Measurements from ENCODE around the gene SCAP.
"Not testable (repeated sequence)": the region's sequence is repeated elsewhere in the genome, so short reads cannot be mapped to it uniquely, and the experiment has no call there.

Gene SCAP

DNA sequence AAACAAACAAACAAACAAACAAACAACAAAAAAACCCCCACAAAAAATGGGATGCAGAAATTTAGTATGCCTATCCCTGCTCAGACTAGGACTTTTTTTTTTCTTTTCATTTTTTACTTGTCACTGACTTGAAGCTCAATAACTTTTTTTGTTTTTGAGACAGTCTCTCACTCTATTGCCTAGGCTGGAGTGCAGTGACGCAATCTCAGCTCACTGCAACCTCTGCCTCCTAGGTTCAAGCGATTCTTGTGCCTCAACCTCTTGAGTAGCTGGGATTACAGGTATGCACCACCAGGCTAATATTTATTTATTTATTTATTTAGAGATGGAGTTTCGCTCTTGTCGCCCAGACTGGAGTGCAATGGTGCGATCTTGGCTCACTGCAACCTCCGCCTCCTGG is 29.5 kb upstream of the SCAP start:
- H3K4me3 ChIP-seq (ENCODE audit: low read depth, low read length); H3K4me1 ChIP-seq (ENCODE audit: control insufficient read depth, insufficient read depth, low read length); H3K9me3 ChIP-seq (ENCODE audit: control insufficient read depth, insufficient read depth, low read depth, low read length); H3K27ac ChIP-seq (ENCODE audit: extremely low read depth, low read depth, low read length); POLR2A ChIA-PET: not testable (repeated sequence)
- H3K36me3 ChIP-seq (ENCODE audit: control insufficient read depth in 2 of 2, insufficient read depth in 1 of 2, low read length in 2 of 2), result peaks cover 7 to 80% of the 10 kb centered on the region in 2 experiments
- CTCF ChIA-PET, result interaction anchor here (0.7 kb wide), 1 partner anchor 285 kb away, joined by 4 read pairs; no protein-coding TSS in a partner anchor

DNA sequence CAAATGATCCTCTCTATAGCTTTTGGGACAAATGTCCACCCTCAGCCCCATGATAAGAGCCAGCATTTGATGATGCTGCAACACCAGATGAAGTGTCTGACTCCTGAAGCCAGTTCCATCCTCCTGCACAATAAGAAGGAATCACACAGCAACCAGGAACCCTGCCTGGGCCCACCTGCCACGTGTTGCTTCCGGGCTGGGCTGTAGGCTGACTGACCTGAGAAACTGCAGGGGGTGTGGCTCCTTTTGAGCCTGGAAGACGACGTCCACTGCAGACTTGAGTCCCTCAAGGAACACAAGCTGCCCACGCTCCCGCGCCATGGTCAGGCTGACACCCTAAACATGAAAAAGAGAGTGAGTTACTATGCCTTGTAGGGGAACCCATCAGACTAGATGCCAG is 28.4 kb upstream of the SCAP start:
- H3K9me3 ChIP-seq (ENCODE audit: control insufficient read depth, insufficient read depth, low read depth, low read length), result no peaks in the 10 kb centered on the region
- H3K4me3 ChIP-seq (ENCODE audit: low read depth, low read length), result no peak overlapping the region
- peaks cover 4 to 75% of the 10 kb centered on the region in 2 experiments; a peak in 2 of 3 replicates for H3K36me3 ChIP-seq (ENCODE audit: control insufficient read depth in 2 of 2, insufficient read depth in 1 of 2, low read length in 2 of 2)
- TF ChIP-seq, protein P1, sequence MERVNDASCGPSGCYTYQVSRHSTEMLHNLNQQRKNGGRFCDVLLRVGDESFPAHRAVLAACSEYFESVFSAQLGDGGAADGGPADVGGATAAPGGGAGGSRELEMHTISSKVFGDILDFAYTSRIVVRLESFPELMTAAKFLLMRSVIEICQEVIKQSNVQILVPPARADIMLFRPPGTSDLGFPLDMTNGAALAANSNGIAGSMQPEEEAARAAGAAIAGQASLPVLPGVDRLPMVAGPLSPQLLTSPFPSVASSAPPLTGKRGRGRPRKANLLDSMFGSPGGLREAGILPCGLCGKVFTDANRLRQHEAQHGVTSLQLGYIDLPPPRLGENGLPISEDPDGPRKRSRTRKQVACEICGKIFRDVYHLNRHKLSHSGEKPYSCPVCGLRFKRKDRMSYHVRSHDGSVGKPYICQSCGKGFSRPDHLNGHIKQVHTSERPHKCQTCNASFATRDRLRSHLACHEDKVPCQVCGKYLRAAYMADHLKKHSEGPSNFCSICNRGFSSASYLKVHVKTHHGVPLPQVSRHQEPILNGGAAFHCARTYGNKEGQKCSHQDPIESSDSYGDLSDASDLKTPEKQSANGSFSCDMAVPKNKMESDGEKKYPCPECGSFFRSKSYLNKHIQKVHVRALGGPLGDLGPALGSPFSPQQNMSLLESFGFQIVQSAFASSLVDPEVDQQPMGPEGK (tag by site-specific recombination; IDR thresholded peaks at IDR 0.05), result no peak
- TF ChIP-seq SCRT2 (tag by site-specific recombination; IDR thresholded peaks at IDR 0.05) (peak; percentile 38; the same call in 1 of the 2 replicates), ZNF776 (tag by site-specific recombination; IDR thresholded peaks at IDR 0.05; ENCODE audit: borderline replicate concordance) (no peak), ZNF366 (tag by site-specific recombination; conservative IDR thresholded peaks at IDR 0.05) (no peak), ZNF16 (tag by site-specific recombination; IDR thresholded peaks at IDR 0.05; ENCODE audit: low read depth) (no peak)
- TF ChIP-seq, protein P2, sequence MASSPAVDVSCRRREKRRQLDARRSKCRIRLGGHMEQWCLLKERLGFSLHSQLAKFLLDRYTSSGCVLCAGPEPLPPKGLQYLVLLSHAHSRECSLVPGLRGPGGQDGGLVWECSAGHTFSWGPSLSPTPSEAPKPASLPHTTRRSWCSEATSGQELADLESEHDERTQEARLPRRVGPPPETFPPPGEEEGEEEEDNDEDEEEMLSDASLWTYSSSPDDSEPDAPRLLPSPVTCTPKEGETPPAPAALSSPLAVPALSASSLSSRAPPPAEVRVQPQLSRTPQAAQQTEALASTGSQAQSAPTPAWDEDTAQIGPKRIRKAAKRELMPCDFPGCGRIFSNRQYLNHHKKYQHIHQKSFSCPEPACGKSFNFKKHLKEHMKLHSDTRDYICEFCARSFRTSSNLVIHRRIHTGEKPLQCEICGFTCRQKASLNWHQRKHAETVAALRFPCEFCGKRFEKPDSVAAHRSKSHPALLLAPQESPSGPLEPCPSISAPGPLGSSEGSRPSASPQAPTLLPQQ (tag by site-specific recombination; IDR thresholded peaks at IDR 0.05), result 0 out of 2 replicates have a peak, but pooled peaks have one; percentile 14
- TF ChIP-seq, protein P3, sequence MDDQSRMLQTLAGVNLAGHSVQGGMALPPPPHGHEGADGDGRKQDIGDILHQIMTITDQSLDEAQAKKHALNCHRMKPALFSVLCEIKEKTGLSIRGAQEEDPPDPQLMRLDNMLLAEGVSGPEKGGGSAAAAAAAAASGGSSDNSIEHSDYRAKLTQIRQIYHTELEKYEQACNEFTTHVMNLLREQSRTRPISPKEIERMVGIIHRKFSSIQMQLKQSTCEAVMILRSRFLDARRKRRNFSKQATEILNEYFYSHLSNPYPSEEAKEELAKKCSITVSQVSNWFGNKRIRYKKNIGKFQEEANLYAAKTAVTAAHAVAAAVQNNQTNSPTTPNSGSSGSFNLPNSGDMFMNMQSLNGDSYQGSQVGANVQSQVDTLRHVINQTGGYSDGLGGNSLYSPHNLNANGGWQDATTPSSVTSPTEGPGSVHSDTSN (CRISPR knock-in tag; IDR thresholded peaks at IDR 0.05), result no peak
- POLR2A ChIA-PET, result no interaction called here
- no peak overlapping the region for H3K27ac ChIP-seq (ENCODE audit: extremely low read depth, low read depth, low read length)
- CTCF ChIA-PET, result no interaction called here
- no peaks in the 10 kb centered on the region for H3K4me1 ChIP-seq (ENCODE audit: control insufficient read depth, insufficient read depth, low read length)

DNA sequence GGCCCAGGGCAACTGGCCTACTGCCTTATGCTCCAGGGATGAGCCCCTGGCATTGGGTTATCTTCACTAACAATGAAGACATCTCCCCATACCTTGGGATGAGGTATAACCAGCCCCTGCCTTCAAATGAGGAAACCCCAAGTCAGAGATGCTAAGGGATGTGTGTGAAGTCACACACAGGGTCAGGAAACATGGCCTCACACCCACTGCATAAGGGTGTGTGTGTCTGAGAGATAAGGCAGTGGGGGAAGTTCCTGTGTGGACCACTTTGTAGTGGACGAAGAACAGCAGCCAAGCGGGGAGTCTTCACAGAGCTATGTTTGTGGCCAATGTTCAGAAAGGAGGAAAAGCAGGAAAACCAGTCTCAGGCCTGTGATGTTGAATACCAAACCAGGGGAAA is 27.3 kb upstream of the SCAP start:
- H3K36me3 ChIP-seq (ENCODE audit: control insufficient read depth in 2 of 2, insufficient read depth in 1 of 2, low read length in 2 of 2), result peaks cover 10 to 76% of the 10 kb centered on the region in 2 experiments
- H3K4me1 ChIP-seq (ENCODE audit: control insufficient read depth, insufficient read depth, low read length), result no peaks in the 10 kb centered on the region
- H3K4me3 ChIP-seq (ENCODE audit: low read depth, low read length), result no peak overlapping the region
- ChIA-PET POLR2A (no interaction called here), CTCF (no interaction called here)
- TF ChIP-seq REPIN1 (tag by site-specific recombination; IDR thresholded peaks at IDR 0.05; ENCODE audit: low read depth) (no peak), TCF7L2 (IDR thresholded peaks at IDR 0.05; ENCODE audit: borderline replicate concordance, low read depth, low read length) (no peak), ZBTB8A (tag by site-specific recombination; IDR thresholded peaks at IDR 0.05) (no peak), KLF8 (tag by site-specific recombination; IDR thresholded peaks at IDR 0.05) (no peak), ZNF19 (tag by site-specific recombination; IDR thresholded peaks at IDR 0.05; ENCODE audit: low read depth) (no peak), ZFP69B (tag by site-specific recombination; IDR thresholded peaks at IDR 0.05) (no peak), ZNF529 (tag by site-specific recombination; IDR thresholded peaks at IDR 0.05; ENCODE audit: insufficient replicate concordance) (no peak), ZNF391 (tag by site-specific recombination; IDR thresholded peaks at IDR 0.05; ENCODE audit: borderline replicate concordance, low read depth) (no peak), ZNF416 (tag by site-specific recombination; IDR thresholded peaks at IDR 0.05) (no peak), ZBTB21 (tag by site-specific recombination; IDR thresholded peaks at IDR 0.05) (no peak), ZNF24 (tag by site-specific recombination; IDR thresholded peaks at IDR 0.05) (no peak), ZNF37A (tag by site-specific recombination; IDR thresholded peaks at IDR 0.05) (no peak)
- TF ChIP-seq, protein P4, sequence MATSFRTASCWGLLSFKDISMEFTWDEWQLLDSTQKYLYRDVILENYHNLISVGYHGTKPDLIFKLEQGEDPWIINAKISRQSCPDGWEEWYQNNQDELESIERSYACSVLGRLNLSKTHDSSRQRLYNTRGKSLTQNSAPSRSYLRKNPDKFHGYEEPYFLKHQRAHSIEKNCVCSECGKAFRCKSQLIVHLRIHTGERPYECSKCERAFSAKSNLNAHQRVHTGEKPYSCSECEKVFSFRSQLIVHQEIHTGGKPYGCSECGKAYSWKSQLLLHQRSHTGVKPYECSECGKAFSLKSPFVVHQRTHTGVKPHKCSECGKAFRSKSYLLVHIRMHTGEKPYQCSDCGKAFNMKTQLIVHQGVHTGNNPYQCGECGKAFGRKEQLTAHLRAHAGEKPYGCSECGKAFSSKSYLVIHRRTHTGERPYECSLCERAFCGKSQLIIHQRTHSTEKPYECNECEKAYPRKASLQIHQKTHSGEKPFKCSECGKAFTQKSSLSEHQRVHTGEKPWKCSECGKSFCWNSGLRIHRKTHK (tag by site-specific recombination; IDR thresholded peaks at IDR 0.05), result no peak
- TF ChIP-seq, protein P5, sequence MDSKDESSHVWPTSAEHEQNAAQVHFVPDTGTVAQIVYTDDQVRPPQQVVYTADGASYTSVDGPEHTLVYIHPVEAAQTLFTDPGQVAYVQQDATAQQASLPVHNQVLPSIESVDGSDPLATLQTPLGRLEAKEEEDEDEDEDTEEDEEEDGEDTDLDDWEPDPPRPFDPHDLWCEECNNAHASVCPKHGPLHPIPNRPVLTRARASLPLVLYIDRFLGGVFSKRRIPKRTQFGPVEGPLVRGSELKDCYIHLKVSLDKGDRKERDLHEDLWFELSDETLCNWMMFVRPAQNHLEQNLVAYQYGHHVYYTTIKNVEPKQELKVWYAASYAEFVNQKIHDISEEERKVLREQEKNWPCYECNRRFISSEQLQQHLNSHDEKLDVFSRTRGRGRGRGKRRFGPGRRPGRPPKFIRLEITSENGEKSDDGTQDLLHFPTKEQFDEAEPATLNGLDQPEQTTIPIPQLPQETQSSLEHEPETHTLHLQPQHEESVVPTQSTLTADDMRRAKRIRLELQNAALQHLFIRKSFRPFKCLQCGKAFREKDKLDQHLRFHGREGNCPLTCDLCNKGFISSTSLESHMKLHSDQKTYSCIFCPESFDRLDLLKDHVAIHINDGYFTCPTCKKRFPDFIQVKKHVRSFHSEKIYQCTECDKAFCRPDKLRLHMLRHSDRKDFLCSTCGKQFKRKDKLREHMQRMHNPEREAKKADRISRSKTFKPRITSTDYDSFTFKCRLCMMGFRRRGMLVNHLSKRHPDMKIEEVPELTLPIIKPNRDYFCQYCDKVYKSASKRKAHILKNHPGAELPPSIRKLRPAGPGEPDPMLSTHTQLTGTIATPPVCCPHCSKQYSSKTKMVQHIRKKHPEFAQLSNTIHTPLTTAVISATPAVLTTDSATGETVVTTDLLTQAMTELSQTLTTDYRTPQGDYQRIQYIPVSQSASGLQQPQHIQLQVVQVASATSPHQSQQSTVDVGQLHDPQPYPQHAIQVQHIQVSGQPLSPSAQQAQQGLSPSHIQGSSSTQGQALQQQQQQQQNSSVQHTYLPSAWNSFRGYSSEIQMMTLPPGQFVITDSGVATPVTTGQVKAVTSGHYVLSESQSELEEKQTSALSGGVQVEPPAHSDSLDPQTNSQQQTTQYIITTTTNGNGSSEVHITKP (tag by site-specific recombination; IDR thresholded peaks at IDR 0.05), result no peak
- no peaks in the 10 kb centered on the region for H3K9me3 ChIP-seq (ENCODE audit: control insufficient read depth, insufficient read depth, low read depth, low read length)
- no peak overlapping the region for H3K27ac ChIP-seq (ENCODE audit: extremely low read depth, low read depth, low read length)

Data from HEK293 (cell line).